Measurements from ENCODE around the gene UBXN4.
"Not testable (repeated sequence)": the region's sequence is repeated elsewhere in the genome, so short reads cannot be mapped to it uniquely, and the experiment has no call there.

UBXN4 gene

DNA sequence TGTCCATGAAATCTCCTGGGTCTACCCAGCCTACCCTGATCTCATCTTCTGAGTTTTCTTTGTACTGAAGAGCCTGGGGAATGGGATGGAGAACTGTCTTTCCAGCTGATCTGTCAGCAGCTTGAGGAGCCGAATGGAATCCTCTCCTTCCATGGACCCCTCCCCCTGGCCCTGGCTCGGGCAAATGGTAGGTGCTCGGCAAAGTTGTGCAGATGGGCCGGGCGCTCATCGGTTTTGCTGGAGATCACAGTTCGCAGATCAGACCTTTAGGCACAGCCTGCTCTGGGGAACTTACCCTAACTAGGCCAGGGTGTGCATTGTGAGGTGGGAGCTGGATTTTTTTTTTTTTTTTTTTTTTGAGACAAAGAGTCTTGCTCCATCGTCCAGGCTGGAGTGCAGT is 55.0 kb downstream of the UBXN4 start:
- no peak for FAIRE-seq
- TF ChIP-seq TAF1 (IDR thresholded peaks at IDR 0.05; ENCODE audit: borderline replicate concordance, low read depth, low read length) (no peak), POLR2AphosphoS5 (IDR thresholded peaks at IDR 0.05; ENCODE audit: low read depth, low read length) (no peak), POLR2A (IDR thresholded peaks at IDR 0.05; ENCODE audit: low read depth, low read length) (no peak)
- no peak for DNase-seq (ENCODE audit: insufficient read length)

DNA sequence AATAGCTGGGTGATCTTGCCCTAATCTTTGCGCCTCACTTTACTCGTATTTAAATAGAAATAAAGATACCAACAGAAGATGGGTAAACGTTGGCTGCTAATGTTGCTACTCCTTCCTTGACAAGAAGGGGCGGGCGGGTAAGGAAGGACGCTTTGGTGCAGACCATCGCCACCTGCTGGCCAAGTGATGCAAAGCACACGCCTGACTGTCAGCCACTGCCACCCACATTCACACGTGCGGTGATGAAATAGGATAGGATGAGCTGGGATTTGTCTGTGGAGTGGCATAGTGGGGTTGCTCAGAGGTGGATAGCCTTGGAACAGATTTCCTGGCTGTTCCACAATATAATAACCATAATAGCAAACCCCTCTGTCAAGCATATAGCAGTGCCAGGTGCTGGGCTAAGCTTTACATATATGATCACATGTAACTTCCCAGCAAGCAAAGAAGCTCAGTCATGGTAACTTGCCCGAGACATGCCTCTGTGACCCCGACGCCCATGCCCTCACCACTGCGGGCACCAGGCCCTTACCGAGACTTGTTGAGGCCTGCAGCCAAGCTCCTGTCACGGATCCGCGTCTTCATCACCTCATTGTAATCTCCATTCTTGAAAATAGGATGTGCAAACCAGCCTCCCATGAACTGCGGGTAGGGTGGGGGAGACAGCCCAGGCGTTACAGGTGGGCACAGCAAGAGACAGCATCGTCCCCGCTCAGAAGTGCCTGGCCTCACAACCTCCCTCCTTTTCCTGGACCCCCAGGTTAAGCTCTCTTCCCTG is 56.0 kb downstream of the UBXN4 start:
- TF ChIP-seq TAF1 (IDR thresholded peaks at IDR 0.05; ENCODE audit: borderline replicate concordance, low read depth, low read length) (no peak), POLR2AphosphoS5 (IDR thresholded peaks at IDR 0.05; ENCODE audit: low read depth, low read length) (no peak), POLR2A (IDR thresholded peaks at IDR 0.05; ENCODE audit: low read depth, low read length) (no peak)
- peak; percentile 85 for FAIRE-seq
- peak; percentile 61 for DNase-seq (ENCODE audit: insufficient read length)

DNA sequence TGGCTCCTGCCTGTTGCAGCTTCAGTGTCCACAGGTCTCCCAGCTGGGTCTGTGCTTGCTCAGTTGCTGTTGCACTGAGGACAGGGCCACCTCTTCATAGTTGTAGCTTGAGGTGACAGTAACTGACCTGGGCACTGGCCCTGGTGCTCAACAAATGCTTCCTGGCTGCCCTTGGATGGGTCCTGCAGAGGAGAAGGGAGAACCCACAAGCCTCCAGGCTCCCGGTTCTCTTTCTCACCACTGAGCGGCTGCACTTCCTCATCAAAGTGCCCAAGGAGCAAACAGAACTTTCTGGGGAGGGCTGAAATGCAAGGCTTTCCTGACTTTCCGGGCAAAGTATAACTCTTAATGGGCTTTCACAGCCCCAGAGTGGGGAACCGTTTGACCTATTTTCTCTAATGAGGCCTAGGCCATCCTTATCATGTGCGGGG is 56.6 kb downstream of the UBXN4 start:
- TF ChIP-seq TAF1 (IDR thresholded peaks at IDR 0.05; ENCODE audit: borderline replicate concordance, low read depth, low read length) = no peak
- TF ChIP-seq POLR2A (IDR thresholded peaks at IDR 0.05; ENCODE audit: low read depth, low read length) = no peak
- no peak for TF ChIP-seq POLR2AphosphoS5 (IDR thresholded peaks at IDR 0.05; ENCODE audit: low read depth, low read length)
- DNase-seq (ENCODE audit: insufficient read length) = no peak
- no peak for FAIRE-seq

DNA sequence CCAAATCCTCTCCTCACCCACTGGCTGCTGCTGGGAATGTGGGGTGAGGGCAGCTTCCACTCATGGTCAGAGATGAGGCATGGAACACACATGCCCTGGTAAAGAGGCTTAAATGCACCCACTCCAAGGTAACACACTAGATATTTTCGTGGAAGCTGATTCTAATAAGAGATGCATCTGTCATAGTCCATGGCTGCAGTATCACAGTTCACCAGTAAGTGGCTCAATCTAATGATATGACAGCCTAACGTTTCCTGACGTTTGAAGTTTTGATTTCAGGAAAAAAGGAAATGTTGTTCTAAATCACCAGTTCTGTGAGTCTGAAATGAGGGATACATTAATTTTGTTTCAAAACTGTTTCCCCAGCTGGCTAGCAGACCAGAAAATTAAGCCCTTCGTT is 57.1 kb downstream of the UBXN4 start:
- no peak for TF ChIP-seq POLR2AphosphoS5 (IDR thresholded peaks at IDR 0.05; ENCODE audit: low read depth, low read length)
- TF ChIP-seq POLR2A (IDR thresholded peaks at IDR 0.05; ENCODE audit: low read depth, low read length) = no peak
- no peak for TF ChIP-seq TAF1 (IDR thresholded peaks at IDR 0.05; ENCODE audit: borderline replicate concordance, low read depth, low read length)
- DNase-seq (ENCODE audit: insufficient read length) = no peak
- no peak for FAIRE-seq

DNA sequence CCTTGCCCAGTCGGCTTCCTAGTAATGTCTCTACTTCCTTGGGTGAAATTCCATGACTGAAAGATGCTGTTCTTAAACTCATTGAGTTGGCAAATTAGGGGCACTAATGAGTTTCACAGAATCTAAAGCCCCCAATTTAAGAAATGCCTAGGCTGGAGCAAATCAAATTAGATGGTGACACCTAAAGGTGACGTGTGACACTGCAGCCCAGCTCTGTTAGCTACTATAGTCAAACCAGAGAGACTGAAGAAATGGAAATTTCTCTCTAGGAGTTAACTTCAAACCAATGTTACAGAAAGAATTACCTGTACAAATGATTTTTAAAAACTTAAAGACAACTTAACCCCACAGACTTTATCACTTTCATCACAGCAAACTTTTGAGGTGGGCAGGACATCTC is 58.1 kb downstream of the UBXN4 start:
- FAIRE-seq (no peak), DNase-seq (ENCODE audit: insufficient read length) (no peak)
- TF ChIP-seq TAF1 (IDR thresholded peaks at IDR 0.05; ENCODE audit: borderline replicate concordance, low read depth, low read length) (no peak), POLR2AphosphoS5 (IDR thresholded peaks at IDR 0.05; ENCODE audit: low read depth, low read length) (no peak), POLR2A (IDR thresholded peaks at IDR 0.05; ENCODE audit: low read depth, low read length) (no peak)

DNA sequence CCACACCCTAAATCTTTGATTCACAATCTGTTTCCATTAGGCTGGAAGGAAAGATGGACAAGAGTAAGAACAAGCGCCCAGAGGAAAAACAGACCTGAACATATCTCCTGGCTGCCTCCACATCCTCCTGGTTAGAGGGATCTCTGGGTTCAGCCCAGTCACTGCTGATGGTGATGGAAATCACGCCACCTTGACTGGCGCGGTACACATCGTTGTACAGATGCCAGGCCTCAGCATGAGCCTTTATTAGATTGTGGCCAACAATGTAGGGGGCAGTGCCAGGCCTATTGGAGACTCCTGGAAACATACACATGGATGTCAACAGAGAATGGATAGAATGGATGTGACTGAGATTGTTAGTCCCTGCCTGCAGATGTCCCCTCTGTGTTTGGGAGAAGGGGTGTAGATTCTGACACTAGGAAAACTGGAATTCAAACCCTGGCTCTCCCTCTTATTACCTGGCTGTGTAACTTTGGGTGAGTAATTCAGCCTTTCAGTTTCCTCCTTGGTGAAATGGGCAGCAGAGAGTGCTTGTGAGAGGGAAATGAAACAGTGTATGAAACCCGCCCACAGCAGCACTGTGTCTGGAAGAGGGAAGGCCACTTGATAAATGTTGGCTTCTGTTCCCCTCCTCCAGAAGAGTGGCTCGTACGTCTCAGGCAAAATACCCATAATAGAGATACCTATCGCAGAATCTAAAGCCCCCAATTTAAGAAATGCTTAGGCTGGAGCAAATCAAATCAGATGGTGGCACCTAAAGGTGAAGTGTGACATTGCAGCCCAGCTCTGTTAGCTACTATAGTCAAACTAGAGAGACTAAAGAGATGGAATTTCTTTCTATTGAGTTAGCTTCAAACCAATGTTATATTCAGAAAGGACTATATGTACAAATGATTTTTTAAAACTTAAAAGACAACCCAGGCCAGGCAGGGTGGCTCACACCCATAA is 59.1 kb downstream of the UBXN4 start:
- DNase-seq (ENCODE audit: insufficient read length) (no peak), FAIRE-seq (no peak)
- TF ChIP-seq POLR2AphosphoS5 (IDR thresholded peaks at IDR 0.05; ENCODE audit: low read depth, low read length) (no peak), TAF1 (IDR thresholded peaks at IDR 0.05; ENCODE audit: borderline replicate concordance, low read depth, low read length) (no peak), POLR2A (IDR thresholded peaks at IDR 0.05; ENCODE audit: low read depth, low read length) (no peak)

DNA sequence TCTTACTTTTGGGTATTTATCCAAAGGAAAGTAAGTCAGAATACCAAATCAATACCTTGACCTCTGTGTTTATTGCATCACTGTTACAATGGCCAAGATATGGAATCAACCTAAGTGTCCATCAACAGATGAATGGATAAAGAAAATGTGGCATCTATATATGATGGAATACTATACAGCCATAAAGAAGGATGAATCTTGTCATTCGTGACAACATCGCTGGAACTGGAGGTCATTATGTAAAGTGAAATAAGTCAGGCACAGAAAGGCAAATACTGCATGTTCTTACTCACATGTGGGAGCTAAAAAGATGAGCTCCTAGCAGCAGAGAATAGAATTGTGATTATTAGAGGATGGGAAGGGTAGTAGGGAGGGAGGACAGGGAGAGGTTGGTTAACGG is 60.7 kb downstream of the UBXN4 start:
- no peak for FAIRE-seq

DNA sequence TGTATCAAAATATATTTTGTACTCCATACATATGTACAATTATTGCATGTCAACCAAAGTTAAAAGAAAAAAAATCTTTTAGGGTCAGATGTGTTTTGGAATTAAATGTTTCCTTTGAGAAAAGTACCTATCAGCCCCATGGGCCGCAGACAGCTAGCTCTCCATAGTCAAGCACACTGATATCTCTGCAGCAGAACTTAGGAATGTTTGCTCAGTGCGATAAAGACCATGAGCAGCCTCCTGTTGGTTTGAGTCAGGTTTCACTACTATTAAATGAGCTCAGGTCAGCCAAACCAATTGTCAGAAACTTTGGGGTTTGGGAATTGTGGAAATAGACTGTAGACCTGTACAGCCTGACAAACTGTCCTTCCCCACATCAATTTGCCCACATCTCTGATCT is 61.6 kb downstream of the UBXN4 start:
- TF ChIP-seq TAF1 (IDR thresholded peaks at IDR 0.05; ENCODE audit: borderline replicate concordance, low read depth, low read length) (no peak), POLR2A (IDR thresholded peaks at IDR 0.05; ENCODE audit: low read depth, low read length) (no peak), POLR2AphosphoS5 (IDR thresholded peaks at IDR 0.05; ENCODE audit: low read depth, low read length) (no peak)
- no peak for DNase-seq (ENCODE audit: insufficient read length)
- FAIRE-seq = no peak

More for the DNA sequence above, 60.7 kb downstream of the UBXN4 start:
- no peak for TF ChIP-seq POLR2AphosphoS5 (IDR thresholded peaks at IDR 0.05; ENCODE audit: low read depth, low read length)
- TF ChIP-seq TAF1 (IDR thresholded peaks at IDR 0.05; ENCODE audit: borderline replicate concordance, low read depth, low read length) = no peak
- no peak for TF ChIP-seq POLR2A (IDR thresholded peaks at IDR 0.05; ENCODE audit: low read depth, low read length)
- DNase-seq (ENCODE audit: insufficient read length) = no peak

DNA sequence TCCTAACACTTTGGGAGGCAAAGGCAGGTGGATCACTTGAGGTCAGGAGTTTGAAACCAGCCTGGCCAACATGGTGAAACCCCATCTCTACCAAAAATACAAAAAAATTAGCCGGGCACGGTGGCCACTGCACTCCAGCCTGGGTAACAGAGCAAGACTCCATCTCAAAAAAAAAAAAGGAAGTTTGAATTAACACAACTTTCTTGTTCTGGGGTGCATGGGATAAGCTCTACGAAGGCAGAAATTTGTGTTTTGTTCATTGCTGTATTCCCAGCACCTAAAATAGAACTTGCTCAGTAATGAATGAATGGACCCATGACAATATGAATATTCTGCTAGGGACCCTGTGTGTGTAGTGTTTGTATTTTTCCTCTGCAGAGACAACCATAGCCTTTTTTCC is 66.2 kb downstream of the UBXN4 start:
- not testable (repeated sequence) for DNase-seq (ENCODE audit: insufficient read length); FAIRE-seq

DNA sequence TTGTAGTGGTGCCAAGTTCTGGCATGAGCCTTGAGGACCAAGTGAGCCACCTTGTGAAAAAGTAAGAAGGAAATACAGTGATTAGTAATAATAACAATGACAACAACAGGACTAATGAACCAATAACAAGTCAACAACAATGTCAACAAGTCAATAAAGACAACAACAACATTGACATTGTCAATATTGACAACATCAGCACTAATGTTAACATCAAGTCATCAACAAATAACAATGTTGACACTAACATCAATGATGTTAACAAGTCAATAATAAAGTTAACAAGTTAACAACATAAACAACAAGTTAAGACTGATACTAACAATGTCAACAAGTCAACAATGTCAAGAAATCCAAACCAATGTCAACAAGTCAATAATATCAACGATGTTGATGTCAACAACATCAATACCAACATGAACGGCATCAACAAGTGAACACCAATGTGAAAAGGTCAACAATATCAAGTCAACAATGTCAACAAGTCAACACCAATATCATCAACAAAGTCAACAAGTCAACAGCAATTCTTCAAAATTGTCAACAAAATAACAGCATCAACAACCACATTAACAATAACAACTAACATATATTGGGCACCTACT is 71.4 kb downstream of the UBXN4 start:
- no peak for FAIRE-seq
- no peak for DNase-seq (ENCODE audit: insufficient read length)
- TF ChIP-seq TAF1 (IDR thresholded peaks at IDR 0.05; ENCODE audit: borderline replicate concordance, low read depth, low read length) (no peak), POLR2AphosphoS5 (IDR thresholded peaks at IDR 0.05; ENCODE audit: low read depth, low read length) (no peak), POLR2A (IDR thresholded peaks at IDR 0.05; ENCODE audit: low read depth, low read length) (no peak)

DNA sequence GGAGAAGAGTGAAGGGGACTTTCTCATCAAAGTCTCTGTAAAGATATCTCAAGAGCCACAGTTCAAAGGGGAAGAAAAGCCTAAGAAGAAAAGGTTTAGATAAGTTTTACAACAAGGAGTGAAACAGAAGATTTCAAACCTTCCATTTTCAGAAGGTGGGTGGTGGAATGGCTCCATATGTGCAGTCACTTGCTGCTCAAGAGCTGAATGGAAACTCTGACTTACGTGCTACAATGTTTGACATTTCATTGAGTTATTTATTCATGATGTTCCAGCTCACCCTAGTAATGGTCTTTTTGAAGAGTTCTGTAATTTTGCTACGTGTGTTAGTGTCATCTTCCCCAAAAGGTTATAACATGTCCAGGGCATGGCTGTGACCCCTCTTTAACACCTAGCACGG is 73.6 kb downstream of the UBXN4 start:
- no peak for FAIRE-seq

More for the DNA sequence above, 73.6 kb downstream of the UBXN4 start:
- TF ChIP-seq POLR2AphosphoS5 (IDR thresholded peaks at IDR 0.05; ENCODE audit: low read depth, low read length) (no peak), TAF1 (IDR thresholded peaks at IDR 0.05; ENCODE audit: borderline replicate concordance, low read depth, low read length) (no peak), POLR2A (IDR thresholded peaks at IDR 0.05; ENCODE audit: low read depth, low read length) (no peak)
- DNase-seq (ENCODE audit: insufficient read length) = no peak
